Skin epidermis (tissue), 12 donors: ENCODE data around the gene NMNAT2.
"Not testable (repeated sequence)": the region's sequence is repeated elsewhere in the genome, so short reads cannot be mapped to it uniquely, and the experiment has no call there.

ENCODE experiments used
- H3K27ac ChIP-seq, 21 experiments: fragments of 200-600 bp; sonication (generic) in 11 of 21; one replicate each; pipeline ENCODE4 v1.5.0; 2020; ENCODE audit warnings: mild to moderate bottlenecking in 3 of 21, inconsistent platforms in 2 of 21, moderate library complexity in 2 of 21
- H3K4me3 ChIP-seq, 7 experiments: fragments of 200-600 bp; sonication (generic) in 2 of 7; one replicate each; pipeline ENCODE4 v1.5.0; 2020; ENCODE audit warnings: inconsistent platforms in 2 of 7, mild to moderate bottlenecking in 2 of 7, moderate library complexity in 1 of 7

Gene NMNAT2

GRCh38 chr1:183247066-183247465, 171.1 kb downstream of the NMNAT2 start:
- Histone ChIP-seq H3K4me3 (no peak overlapping the region), H3K27ac (no peak overlapping the region)

- H3K27ac ChIP-seq: no peak overlapping the region
- no peak overlapping the region for H3K4me3 ChIP-seq
These were observed 171.7 kb downstream of the NMNAT2 start for GRCh38 chr1:183246436-183246835.

DNA sequence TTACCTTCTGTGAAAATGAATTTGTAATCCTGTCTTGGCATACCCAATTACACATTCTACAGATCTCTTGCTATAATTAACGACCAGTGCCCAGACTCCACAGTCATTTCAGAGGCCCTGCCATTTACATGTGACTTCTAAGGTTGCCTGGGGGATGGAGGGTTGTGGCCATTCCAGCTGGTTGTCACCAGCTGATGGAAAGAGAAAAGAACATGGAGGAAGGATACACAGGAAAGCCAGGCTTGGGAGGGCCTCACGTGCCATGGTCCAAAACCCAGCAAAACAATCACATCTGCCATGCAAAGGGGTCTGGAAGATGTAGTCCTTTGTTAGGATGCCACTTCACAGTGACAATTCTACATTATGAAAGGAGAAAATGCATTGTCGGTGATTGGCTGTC, 172.8 kb downstream of the NMNAT2 start:
- Histone ChIP-seq H3K4me3 (no peak overlapping the region), H3K27ac (no peak overlapping the region)

- no peak overlapping the region for H3K4me3 ChIP-seq
- H3K27ac ChIP-seq: peak overlapping the region in 4 of 21 experiments; percentile 2 to 43 (median 30)
These were observed 173.7 kb downstream of the NMNAT2 start for GRCh38 chr1:183244466-183244865.

DNA sequence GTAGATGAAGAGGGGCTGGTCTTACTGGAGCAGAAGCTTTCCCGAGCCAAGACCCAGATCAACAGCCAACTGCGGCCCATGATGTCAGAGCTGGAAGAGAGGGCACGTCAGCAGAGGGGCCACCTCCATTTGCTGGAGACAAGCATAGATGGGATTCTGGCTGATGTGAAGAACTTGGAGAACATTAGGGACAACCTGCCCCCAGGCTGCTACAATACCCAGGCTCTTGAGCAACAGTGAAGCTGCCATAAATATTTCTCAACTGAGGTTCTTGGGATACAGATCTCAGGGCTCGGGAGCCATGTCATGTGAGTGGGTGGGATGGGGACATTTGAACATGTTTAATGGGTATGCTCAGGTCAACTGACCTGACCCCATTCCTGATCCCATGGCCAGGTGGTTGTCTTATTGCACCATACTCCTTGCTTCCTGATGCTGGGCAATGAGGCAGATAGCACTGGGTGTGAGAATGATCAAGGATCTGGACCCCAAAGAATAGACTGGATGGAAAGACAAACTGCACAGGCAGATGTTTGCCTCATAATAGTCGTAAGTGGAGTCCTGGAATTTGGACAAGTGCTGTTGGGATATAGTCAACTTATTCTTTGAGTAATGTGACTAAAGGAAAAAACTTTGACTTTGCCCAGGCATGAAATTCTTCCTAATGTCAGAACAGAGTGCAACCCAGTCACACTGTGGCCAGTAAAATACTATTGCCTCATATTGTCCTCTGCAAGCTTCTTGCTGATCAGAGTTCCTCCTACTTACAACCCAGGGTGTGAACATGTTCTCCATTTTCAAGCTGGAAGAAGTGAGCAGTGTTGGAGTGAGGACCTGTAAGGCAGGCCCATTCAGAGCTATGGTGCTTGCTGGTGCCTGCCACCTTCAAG, 174.8 kb downstream of the NMNAT2 start:
- Histone ChIP-seq H3K4me3 (no peak overlapping the region), H3K27ac (peak overlapping the region in 12 of 21 experiments; percentile 4 to 73 (median 58))

DNA sequence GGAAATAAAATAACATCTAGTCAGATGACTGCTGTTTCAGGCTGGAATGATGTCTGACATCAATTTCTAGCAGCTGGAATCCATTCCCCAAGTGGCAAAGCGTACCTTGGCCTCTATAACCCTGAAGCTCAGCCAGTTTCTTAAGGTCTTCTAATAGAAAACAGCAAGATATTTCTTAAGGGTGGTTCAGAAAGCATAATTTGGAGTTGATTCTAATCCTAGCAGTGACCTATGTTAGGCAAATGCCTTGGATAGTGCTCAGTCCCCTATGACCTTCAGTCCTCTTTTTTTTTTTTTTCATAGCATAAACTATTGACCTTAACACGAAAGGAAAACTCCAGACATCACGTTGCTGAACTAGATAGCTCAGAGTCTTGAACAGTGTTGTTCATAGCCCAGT, 175.6 kb downstream of the NMNAT2 start:
- H3K4me3 ChIP-seq: no peak overlapping the region
- H3K27ac ChIP-seq: peak overlapping the region in 12 of 21 experiments; percentile 9 to 78 (median 58)

DNA sequence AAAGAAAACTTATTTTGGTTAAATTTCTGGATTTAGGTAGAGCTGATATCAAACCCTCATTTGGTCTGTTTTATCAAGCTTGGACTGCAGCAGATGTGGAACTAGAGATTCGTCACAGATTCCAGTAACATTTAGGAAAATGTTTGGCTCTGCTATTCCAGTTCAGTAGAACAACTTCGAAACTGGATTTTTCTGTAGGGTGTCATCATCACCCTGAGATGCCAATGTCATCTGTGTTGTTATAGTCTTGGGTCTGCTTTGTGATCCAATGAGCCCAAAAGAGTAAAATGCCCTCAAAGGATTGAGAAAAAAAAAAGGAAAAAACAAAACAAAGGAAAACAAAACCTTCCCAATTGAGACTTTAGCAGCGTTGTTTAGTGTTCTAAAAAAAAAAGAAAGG, 176.7 kb downstream of the NMNAT2 start:
- Histone ChIP-seq H3K27ac (peak overlapping the region in 11 of 21 experiments; percentile 17 to 78 (median 51)), H3K4me3 (no peak overlapping the region)

DNA sequence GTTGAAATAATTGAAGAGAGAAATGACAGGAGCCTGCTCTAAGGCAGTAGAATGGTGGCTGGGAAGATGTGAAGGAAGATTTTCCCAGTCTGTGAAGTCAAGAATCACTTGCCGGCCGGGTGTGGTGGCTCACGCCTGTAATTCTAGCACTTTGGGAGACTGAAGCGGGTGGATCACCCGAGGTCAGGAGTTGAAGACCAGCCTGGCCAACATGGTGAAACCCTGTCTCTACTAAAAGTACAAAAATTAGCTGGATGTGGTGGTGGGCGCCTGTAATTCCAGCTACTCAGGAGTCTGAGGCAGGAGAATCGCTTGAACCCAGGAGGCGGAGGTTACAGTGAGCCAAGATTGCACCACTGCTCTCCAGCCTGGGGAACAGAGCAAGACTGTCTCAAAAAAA, 177.3 kb downstream of the NMNAT2 start:
- H3K27ac ChIP-seq: peak overlapping the region in 11 of 21 experiments; percentile 8 to 78 (median 45)
- H3K4me3 ChIP-seq: not testable (repeated sequence)

GRCh38 chr1:183240526-183240825, 177.7 kb downstream of the NMNAT2 start:
- H3K27ac ChIP-seq: peak overlapping the region in 9 of 21 experiments; percentile 8 to 78 (median 45)

DNA sequence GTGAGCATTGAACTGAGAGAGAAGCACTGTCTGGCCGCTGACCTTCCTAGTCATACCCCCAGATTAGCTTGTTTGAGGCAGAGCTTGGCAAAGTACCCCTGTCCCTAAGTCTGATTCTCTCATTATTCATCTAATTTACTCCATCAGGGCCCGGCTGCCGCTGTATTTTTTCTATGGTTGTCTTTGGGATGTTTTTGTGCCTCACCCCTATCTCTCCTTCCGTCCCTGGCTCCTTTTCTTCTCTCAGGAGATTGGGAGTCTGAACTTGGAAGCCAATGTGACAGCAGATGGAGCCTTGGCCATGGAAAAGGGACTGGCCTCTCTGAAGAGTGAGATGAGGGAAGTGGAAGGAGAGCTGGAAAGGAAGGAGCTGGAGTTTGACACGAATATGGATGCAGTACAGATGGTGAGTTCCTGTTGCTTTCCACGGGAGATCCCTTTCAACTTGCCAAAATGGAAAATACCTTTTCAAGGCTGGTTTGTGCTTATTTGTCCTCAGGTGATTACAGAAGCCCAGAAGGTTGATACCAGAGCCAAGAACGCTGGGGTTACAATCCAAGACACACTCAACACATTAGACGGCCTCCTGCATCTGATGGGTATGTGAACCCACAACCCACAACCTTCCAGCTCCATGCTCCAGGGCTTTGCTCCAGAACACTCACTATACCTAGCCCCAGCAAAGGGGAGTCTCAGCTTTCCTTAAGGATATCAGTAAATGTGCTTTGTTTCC, 178.2 kb downstream of the NMNAT2 start:
- Histone ChIP-seq H3K4me3 (no peak overlapping the region), H3K27ac (peak overlapping the region in 9 of 21 experiments; percentile 20 to 78 (median 38))

More at GRCh38 chr1:183240526-183240825, 177.7 kb downstream of the NMNAT2 start:
- H3K4me3 ChIP-seq: no peak overlapping the region

- Histone ChIP-seq H3K4me3 (no peak overlapping the region), H3K27ac (peak overlapping the region in 7 of 21 experiments; percentile 4 to 78 (median 38))
These were observed 178.9 kb downstream of the NMNAT2 start for GRCh38 chr1:183239220-183239742.

- H3K4me3 ChIP-seq: no peak overlapping the region
- H3K27ac ChIP-seq: peak overlapping the region in 3 of 21 experiments; percentile 13 to 32 (median 15)
These were observed 180.1 kb downstream of the NMNAT2 start for GRCh38 chr1:183238071-183238470.

- Histone ChIP-seq H3K27ac (no peak overlapping the region), H3K4me3 (no peak overlapping the region)
These were observed 181.1 kb downstream of the NMNAT2 start for GRCh38 chr1:183237046-183237445.

DNA sequence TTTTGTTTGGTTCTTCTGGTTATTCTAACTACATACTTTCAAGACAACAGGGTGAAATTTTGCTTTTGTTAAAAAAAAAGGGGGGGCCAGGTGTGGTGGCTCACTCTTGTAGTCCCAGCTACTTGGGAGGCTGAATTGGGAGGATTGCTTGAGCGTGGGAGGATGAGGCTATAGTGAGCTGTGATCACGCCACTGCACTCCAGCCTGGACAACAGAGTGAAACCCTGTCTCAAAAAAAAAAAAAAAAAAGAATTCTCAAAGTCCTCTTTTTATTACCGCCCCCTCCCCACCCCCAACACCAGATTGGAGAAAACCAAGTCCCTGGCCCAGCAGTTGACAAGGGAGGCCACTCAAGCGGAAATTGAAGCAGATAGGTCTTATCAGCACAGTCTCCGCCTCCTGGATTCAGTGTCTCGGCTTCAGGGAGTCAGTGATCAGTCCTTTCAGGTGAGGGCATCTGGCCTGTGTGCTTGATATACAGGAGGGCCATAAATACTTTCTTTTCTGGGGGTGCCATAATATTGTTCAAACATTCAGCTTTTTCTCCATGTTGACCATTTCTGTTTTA, 181.9 kb downstream of the NMNAT2 start:
- Histone ChIP-seq H3K27ac (peak overlapping the region in 4 of 21 experiments; percentile 74 to 84 (median 82)), H3K4me3 (no peak overlapping the region)

DNA sequence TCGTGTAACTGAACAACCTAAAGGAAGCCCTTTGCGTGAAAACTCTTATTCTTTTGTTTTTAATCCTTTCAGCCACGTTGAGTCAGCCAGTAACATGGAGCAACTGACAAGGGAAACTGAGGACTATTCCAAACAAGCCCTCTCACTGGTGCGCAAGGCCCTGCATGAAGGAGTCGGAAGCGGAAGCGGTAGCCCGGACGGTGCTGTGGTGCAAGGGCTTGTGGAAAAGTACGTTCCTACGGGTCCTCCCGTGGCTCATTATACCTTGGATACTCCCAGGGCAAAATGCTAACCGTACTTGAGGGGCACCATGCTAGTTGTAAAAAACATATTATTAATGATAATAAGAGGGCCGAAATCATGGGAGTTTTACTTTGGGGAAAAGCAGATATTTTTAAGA, 182.7 kb downstream of the NMNAT2 start:
- H3K4me3 ChIP-seq: peak overlapping the region in 3 of 7 experiments; percentile 9 to 13 (median 9)
- peak overlapping the region in 19 of 21 experiments; percentile 2 to 84 (median 73) for H3K27ac ChIP-seq

DNA sequence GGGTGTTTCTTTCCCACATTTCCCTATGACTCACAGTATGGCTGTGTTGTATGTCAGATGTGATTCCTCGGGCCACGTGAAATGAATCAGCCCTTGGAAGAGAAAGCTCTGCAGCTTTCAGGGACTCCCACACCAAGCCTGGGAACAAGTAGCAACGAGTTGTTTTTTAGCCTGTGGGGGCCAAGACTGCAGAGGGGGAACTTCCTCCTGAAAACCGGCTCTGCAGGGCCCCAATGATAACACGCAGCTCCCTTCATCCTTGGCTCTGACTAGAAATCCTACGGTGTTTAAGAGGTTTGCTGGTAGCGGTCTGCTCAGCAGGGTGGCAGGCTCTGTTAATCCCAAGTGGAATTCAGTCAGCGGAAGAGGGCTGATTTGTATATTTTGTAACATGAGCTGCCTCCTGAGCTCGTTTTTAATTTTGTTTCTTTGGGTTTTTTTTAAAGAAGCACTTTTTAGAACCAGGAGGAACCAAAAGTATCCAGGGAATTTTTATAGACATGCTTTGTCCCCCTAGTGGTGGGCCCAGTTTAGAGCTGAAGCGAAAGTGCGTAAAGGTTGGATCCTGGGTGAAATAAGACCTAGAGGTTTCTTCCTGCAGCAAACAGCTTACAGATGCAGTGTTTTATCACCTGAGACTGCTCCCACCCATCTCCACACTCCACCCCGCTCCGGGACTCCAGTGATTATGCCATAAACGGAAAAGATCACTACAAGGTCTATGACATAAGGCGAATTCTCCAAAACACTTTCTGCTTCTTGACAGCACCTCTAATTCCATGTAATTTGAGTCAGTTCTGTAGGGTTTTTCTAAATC, 183.3 kb downstream of the NMNAT2 start:
- peak overlapping the region in 19 of 21 experiments; percentile 2 to 84 (median 73) for H3K27ac ChIP-seq
- H3K4me3 ChIP-seq: peak overlapping the region in 4 of 7 experiments; percentile 7 to 13 (median 9)

DNA sequence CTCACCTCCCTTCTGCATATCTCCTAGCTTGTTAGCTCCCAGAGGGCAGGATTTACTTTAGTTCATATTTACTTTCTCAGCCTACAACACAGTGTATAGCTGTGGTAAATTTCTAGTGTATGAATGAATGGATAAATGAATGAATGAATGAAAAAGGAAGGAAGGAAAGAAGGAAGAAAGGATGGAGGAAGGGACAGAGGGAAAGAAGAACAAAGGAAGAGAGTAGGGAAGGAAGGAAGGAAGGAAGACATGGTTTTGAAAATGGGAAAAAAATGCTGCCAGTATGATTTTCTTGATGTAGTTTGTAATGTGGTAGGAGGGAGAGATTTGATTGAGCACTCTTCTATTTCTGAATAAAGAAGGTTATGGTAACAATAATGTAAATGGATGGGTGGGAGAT, 185.1 kb downstream of the NMNAT2 start:
- Histone ChIP-seq H3K27ac (peak overlapping the region in 2 of 21 experiments; percentile 12 to 54), H3K4me3 (no peak overlapping the region)

- no peak overlapping the region for H3K4me3 ChIP-seq
- H3K27ac ChIP-seq: no peak overlapping the region
These were observed 186.6 kb downstream of the NMNAT2 start for GRCh38 chr1:183231545-183231944.

GRCh38 chr1:183230413-183230812, 187.8 kb downstream of the NMNAT2 start:
- H3K4me3 ChIP-seq: no peak overlapping the region
- no peak overlapping the region for H3K27ac ChIP-seq
